Esophagus squamous epithelium (tissue), 4 donors: Measurements from ENCODE around the gene C21orf58.
"Not testable (repeated sequence)": the region's sequence is repeated elsewhere in the genome, so short reads cannot be mapped to it uniquely, and the experiment has no call there.

ENCODE experiments used
- CTCF ChIP-seq, 6 experiments: fragments of 450-650 bp in 4 of 6; fragments of 200-600 bp in 2 of 6; sonication (generic) in 2 of 6; IDR thresholded peaks; one replicate each; pipeline ENCODE4 v1.5.1; 2016 to 2019; ENCODE audit warnings: antibody characterized with exemption in 6 of 6, mild to moderate bottlenecking in 4 of 6, moderate library complexity in 4 of 6
- POLR2A ChIP-seq, 4 donors: fragments of 450-650 bp; IDR thresholded peaks; one replicate each; pipeline ENCODE4 v1.6.1; 2017; ENCODE audit warnings: antibody characterized with exemption in 4 of 4, mild to moderate bottlenecking in 4 of 4, moderate library complexity in 3 of 4

- TF ChIP-seq CTCF, POLR2A (IDR thresholded peaks at IDR 0.05): not testable (repeated sequence)
Measured at GRCh38 chr21:46310260-46310659, 13.4 kb downstream of the C21orf58 start.
